ENCODE measurements around the gene MCCC2.
"Not testable (repeated sequence)": the region's sequence is repeated elsewhere in the genome, so short reads cannot be mapped to it uniquely, and the experiment has no call there.

MCCC2 gene

GRCh38 chr5:71600783-71601182, 13.6 kb downstream of the MCCC2 start:
- DNase-seq: no peak

- peak; percentile 76 for DNase-seq
Observed at GRCh38 chr5:71601222-71602026, 14.3 kb downstream of the MCCC2 start.

GRCh38 chr5:71609916-71610315, 22.8 kb downstream of the MCCC2 start:
- peak; percentile 39 for DNase-seq

GRCh38 chr5:71615809-71616208, 28.7 kb downstream of the MCCC2 start:
- no peak for DNase-seq

- no peak for DNase-seq
Observed at GRCh38 chr5:71620630-71621029, 33.5 kb downstream of the MCCC2 start.

GRCh38 chr5:71621268-71621667, 34.1 kb downstream of the MCCC2 start:
- DNase-seq: no peak

- no peak for DNase-seq
Observed at GRCh38 chr5:71621741-71622140, 34.6 kb downstream of the MCCC2 start.

GRCh38 chr5:71623221-71623794, 36.2 kb downstream of the MCCC2 start:
- no peak for DNase-seq

GRCh38 chr5:71629950-71630349, 42.8 kb downstream of the MCCC2 start:
- DNase-seq: no peak

GRCh38 chr5:71631070-71631469, 43.9 kb downstream of the MCCC2 start:
- DNase-seq: no peak

GRCh38 chr5:71632168-71632567, 45.0 kb downstream of the MCCC2 start:
- no peak for DNase-seq

- no peak for DNase-seq
Observed at GRCh38 chr5:71633255-71634155, 46.4 kb downstream of the MCCC2 start.

- DNase-seq: no peak
Observed at GRCh38 chr5:71637133-71637532, 50.0 kb downstream of the MCCC2 start.

- DNase-seq: no peak
Observed at GRCh38 chr5:71640408-71640807, 53.3 kb downstream of the MCCC2 start.

GRCh38 chr5:71645030-71645429, 57.9 kb downstream of the MCCC2 start:
- no peak for DNase-seq

- DNase-seq: not testable (repeated sequence)
Observed at GRCh38 chr5:71650940-71651339, 63.8 kb downstream of the MCCC2 start.

- peak; percentile 53 for DNase-seq
Observed at GRCh38 chr5:71651579-71651978, 64.4 kb downstream of the MCCC2 start.

GRCh38 chr5:71652349-71652748, 65.2 kb downstream of the MCCC2 start:
- DNase-seq: peak; percentile 98

- peak; percentile 96 for DNase-seq
Observed at GRCh38 chr5:71652803-71653543, 65.8 kb downstream of the MCCC2 start.

GRCh38 chr5:71658916-71659662, 71.9 kb downstream of the MCCC2 start:
- peak; percentile 71 for DNase-seq

- DNase-seq: no peak
Observed at GRCh38 chr5:71662381-71662780, 75.2 kb downstream of the MCCC2 start.

Measured in NCI-H69 (cell line).